NAMALWA (cell line): ENCODE measurements around the gene P4HA2.

Experiments used
- DNase-seq: peaks from one replicate; pipeline ENCODE4 v3.0.0-alpha.2; 2015; ENCODE audit warnings: low spot score

Gene P4HA2

GRCh38 chr5:132223861-132224260 is 3.8 kb downstream of the P4HA2 start:
- DNase-seq, result no peak

GRCh38 chr5:132222649-132223038 is 5.0 kb downstream of the P4HA2 start:
- DNase-seq, result peak; percentile 68

- no peak for DNase-seq
These were observed 5.6 kb downstream of the P4HA2 start for GRCh38 chr5:132221781-132222648.

GRCh38 chr5:132220491-132220890 is 7.2 kb downstream of the P4HA2 start:
- no peak for DNase-seq

GRCh38 chr5:132219981-132220380 is 7.7 kb downstream of the P4HA2 start:
- no peak for DNase-seq

GRCh38 chr5:132219289-132219970 is 8.2 kb downstream of the P4HA2 start:
- no peak for DNase-seq

GRCh38 chr5:132218321-132218720 is 9.3 kb downstream of the P4HA2 start:
- no peak for DNase-seq

GRCh38 chr5:132215329-132215728 is 12.3 kb downstream of the P4HA2 start:
- DNase-seq, result no peak

- DNase-seq, result no peak
These were observed 13.2 kb downstream of the P4HA2 start for GRCh38 chr5:132214491-132214890.

- no peak for DNase-seq
These were observed 14.0 kb downstream of the P4HA2 start for GRCh38 chr5:132213666-132214065.

- no peak for DNase-seq
These were observed 15.9 kb downstream of the P4HA2 start for GRCh38 chr5:132211787-132212186.

- DNase-seq, result no peak
These were observed 16.7 kb downstream of the P4HA2 start for GRCh38 chr5:132210944-132211343.

- no peak for DNase-seq
These were observed 17.6 kb downstream of the P4HA2 start for GRCh38 chr5:132209901-132210545.

GRCh38 chr5:132209131-132209530 is 18.5 kb downstream of the P4HA2 start:
- no peak for DNase-seq

GRCh38 chr5:132207778-132208177 is 19.9 kb downstream of the P4HA2 start:
- DNase-seq, result no peak

- peak; percentile 38 for DNase-seq
These were observed 20.9 kb downstream of the P4HA2 start for GRCh38 chr5:132206782-132207181.

- DNase-seq, result peak; percentile 94
These were observed 22.1 kb downstream of the P4HA2 start for GRCh38 chr5:132205385-132206125.

- DNase-seq, result peak; percentile 43
These were observed 23.1 kb downstream of the P4HA2 start for GRCh38 chr5:132204371-132205135.

- DNase-seq, result no peak
These were observed 23.7 kb downstream of the P4HA2 start for GRCh38 chr5:132203916-132204315.

GRCh38 chr5:132203464-132203818 is 24.2 kb downstream of the P4HA2 start:
- DNase-seq, result no peak

GRCh38 chr5:132202711-132203463 is 24.8 kb downstream of the P4HA2 start:
- peak; percentile 33 for DNase-seq
